H1 (cell line): ENCODE measurements around the gene GPR68.

Experiments used
- BACH1 ChIP-seq: IDR thresholded peaks from 2 replicates; pipeline ENCODE4 v1.6.1; 2012; ENCODE audit warnings: low read length, improper control_type of control experiment
- POLR2A ChIP-seq, 2 experiments: IDR thresholded peaks; 1 replicate in 1 of 2; 2 replicates in 1 of 2; pipeline ENCODE4 v1.6.1; 2011; ENCODE audit warnings: low read depth in 2 of 2, low read length in 2 of 2, mild to moderate bottlenecking in 2 of 2; ENCODE audit errors: control extremely low read depth in 1 of 2
- POLR2AphosphoS5 ChIP-seq: IDR thresholded peaks from 2 replicates; pipeline ENCODE4 v1.6.1; 2011; ENCODE audit warnings: low read depth, low read length
- RFX5 ChIP-seq: IDR thresholded peaks from 2 replicates; pipeline ENCODE4 v1.6.1; 2011; ENCODE audit warnings: low read depth, low read length, improper control_type of control experiment, borderline replicate concordance
- TBP ChIP-seq: IDR thresholded peaks from 2 replicates; pipeline ENCODE4 v1.6.1; 2011; ENCODE audit warnings: low read depth, low read length, improper control_type of control experiment
- TF ChIP-seq, protein P1 (sequence below): IDR thresholded peaks from 2 replicates; pipeline ENCODE4 v1.6.1; 2011; ENCODE audit warnings: low read length, improper control_type of control experiment
- TF ChIP-seq, protein P2 (sequence below), 3 experiments: IDR thresholded peaks; 1 replicate in 2 of 3; 2 replicates in 1 of 3; pipeline versions ENCODE4 v1.5.1 to v1.6.1; 2011; ENCODE audit warnings: low read length in 3 of 3, mild to moderate bottlenecking in 3 of 3, inconsistent platforms in 2 of 3, low read depth in 1 of 3, moderate library complexity in 1 of 3; ENCODE audit not compliant: insufficient read depth in 1 of 3; ENCODE audit errors: control extremely low read depth in 1 of 3

DNA sequence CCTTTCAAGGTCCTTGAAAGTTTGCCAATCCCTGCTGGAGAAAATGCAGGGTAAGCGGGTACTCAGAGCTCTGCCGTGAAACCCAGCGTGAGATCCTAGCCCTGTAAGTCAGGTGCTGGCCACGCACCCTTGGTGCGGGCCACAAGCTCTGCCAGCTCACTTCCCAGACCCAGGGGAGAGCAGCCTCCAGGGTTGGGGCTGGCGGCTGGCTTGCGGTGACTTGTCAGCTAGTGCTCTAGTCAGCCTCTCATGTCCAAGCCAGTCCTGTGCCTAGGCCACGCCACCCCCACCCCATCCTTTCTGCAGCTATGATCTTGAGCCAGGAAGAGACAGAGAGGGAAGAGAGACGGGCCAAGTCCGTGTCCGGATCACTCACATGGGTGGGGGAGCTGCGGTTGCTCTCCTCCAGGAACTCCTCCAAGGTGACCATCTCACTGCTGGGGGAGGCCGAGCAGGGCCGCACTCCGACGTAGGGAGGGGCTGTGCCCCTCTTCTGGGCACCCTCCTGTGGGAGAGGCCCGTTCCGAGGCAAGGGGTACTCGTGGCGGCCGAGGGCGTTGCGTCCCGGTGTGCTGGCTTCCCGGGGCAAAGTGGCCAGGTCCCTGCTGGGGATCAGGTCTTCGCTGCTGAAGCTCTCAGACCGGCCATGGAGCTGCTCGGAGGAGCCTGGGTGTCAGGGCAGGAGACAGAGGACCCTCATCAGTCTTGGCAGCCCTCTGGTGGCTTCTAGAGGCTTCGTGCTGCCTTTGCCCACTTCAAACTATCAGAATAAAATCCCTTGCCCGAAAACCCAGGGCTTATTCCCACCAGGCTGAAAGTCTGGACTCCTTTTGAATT is 33.3 kb upstream of the GPR68 start:
- TF ChIP-seq POLR2A (IDR thresholded peaks at IDR 0.05; ENCODE audit: control extremely low read depth in 1 of 2, low read depth in 2 of 2, low read length in 2 of 2) (no peak), TBP (no peak), RFX5 (no peak), POLR2AphosphoS5 (no peak), BACH1 (no peak)
- TF ChIP-seq, protein P1, sequence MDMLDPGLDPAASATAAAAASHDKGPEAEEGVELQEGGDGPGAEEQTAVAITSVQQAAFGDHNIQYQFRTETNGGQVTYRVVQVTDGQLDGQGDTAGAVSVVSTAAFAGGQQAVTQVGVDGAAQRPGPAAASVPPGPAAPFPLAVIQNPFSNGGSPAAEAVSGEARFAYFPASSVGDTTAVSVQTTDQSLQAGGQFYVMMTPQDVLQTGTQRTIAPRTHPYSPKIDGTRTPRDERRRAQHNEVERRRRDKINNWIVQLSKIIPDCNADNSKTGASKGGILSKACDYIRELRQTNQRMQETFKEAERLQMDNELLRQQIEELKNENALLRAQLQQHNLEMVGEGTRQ = no peak
- TF ChIP-seq, protein P2, sequence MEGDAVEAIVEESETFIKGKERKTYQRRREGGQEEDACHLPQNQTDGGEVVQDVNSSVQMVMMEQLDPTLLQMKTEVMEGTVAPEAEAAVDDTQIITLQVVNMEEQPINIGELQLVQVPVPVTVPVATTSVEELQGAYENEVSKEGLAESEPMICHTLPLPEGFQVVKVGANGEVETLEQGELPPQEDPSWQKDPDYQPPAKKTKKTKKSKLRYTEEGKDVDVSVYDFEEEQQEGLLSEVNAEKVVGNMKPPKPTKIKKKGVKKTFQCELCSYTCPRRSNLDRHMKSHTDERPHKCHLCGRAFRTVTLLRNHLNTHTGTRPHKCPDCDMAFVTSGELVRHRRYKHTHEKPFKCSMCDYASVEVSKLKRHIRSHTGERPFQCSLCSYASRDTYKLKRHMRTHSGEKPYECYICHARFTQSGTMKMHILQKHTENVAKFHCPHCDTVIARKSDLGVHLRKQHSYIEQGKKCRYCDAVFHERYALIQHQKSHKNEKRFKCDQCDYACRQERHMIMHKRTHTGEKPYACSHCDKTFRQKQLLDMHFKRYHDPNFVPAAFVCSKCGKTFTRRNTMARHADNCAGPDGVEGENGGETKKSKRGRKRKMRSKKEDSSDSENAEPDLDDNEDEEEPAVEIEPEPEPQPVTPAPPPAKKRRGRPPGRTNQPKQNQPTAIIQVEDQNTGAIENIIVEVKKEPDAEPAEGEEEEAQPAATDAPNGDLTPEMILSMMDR (IDR thresholded peaks at IDR 0.05; ENCODE audit: control extremely low read depth in 1 of 3, insufficient read depth in 1 of 3, low read depth in 1 of 3, low read length in 3 of 3) = no peak
